Fibroblast of lung (primary cell): ENCODE results near the gene KRTAP4-3.

Experiments
- CTCF ChIP-seq, 2 donors: IDR thresholded peaks in 1 of 2; conservative IDR thresholded peaks in 1 of 2; 1 replicate in 1 of 2; 2 replicates in 1 of 2; pipeline ENCODE4 v1.5.1; 2011 to 2012; ENCODE audit warnings: low read length in 2 of 2, control low read depth in 1 of 2, inconsistent platforms in 1 of 2, low read depth in 1 of 2, mild to moderate bottlenecking in 1 of 2
- EZH2 ChIP-seq: IDR thresholded peaks from 2 replicates; pipeline ENCODE4 v1.5.1; 2012; ENCODE audit warnings: low read length, control low read depth, mild to moderate bottlenecking; ENCODE audit errors: missing control alignments

- no peak for TF ChIP-seq CTCF (conservative IDR thresholded peaks at IDR 0.05 in 1 of 2, IDR thresholded peaks at IDR 0.05 in 1 of 2; ENCODE audit: low read depth in 1 of 2, low read length in 2 of 2)
- TF ChIP-seq EZH2 = no peak
These were observed 43.9 kb upstream of the KRTAP4-3 start for GRCh38 chr17:41211845-41212466.
